Epithelial cell of prostate (primary cell): ENCODE data around the gene SERPINA9.
"Not testable (repeated sequence)": the region's sequence is repeated elsewhere in the genome, so short reads cannot be mapped to it uniquely, and the experiment has no call there.

ENCODE experiments used
- DNase-seq: peaks from one replicate; pipeline ENCODE4 v3.0.0-alpha.2; 2011; ENCODE audit warnings: low read depth, low spot score
- H3K27ac ChIP-seq: fragments of 450-650 bp; 2 replicates; pipeline ENCODE4 v1.5.1; 2017; ENCODE audit warnings: mild to moderate bottlenecking

SERPINA9 gene

GRCh38 chr14:94439453-94440057 lies 36.4 kb downstream of the SERPINA9 start:
- H3K27ac ChIP-seq: no peak overlapping the region
- DNase-seq: no peak

- H3K27ac ChIP-seq: no peak overlapping the region
- no peak for DNase-seq
Measured at GRCh38 chr14:94428610-94429009, 47.4 kb downstream of the SERPINA9 start.

GRCh38 chr14:94427016-94427613 lies 48.9 kb downstream of the SERPINA9 start:
- H3K27ac ChIP-seq: no peak overlapping the region
- DNase-seq: no peak

- DNase-seq: no peak
- no peak overlapping the region for H3K27ac ChIP-seq
Measured at GRCh38 chr14:94426526-94426925, 49.5 kb downstream of the SERPINA9 start.

GRCh38 chr14:94424371-94424770 lies 51.6 kb downstream of the SERPINA9 start:
- no peak overlapping the region for H3K27ac ChIP-seq
- DNase-seq: no peak

- DNase-seq: no peak
- H3K27ac ChIP-seq: no peak overlapping the region
Measured at GRCh38 chr14:94423453-94424056, 52.4 kb downstream of the SERPINA9 start.

- no peak for DNase-seq
- no peak overlapping the region for H3K27ac ChIP-seq
Measured at GRCh38 chr14:94421316-94421715, 54.7 kb downstream of the SERPINA9 start.

- DNase-seq, H3K27ac ChIP-seq: not testable (repeated sequence)
Measured at GRCh38 chr14:94417497-94418205, 58.3 kb downstream of the SERPINA9 start.
